Stimulated activated CD4-positive, alpha-beta T cell treated with anti-CD3 and anti-CD28 coated beads, TNF-alpha, amount 100 ng/mL, for 24 hours (primary cell): Measurements from ENCODE around the gene HSBP1L1.
"Not testable (repeated sequence)": the region's sequence is repeated elsewhere in the genome, so short reads cannot be mapped to it uniquely, and the experiment has no call there.

Experiments
- DNase-seq, 3 experiments: peaks; one replicate each; pipeline ENCODE4 v3.0.0-alpha.2; 2020; ENCODE audit warnings: low read depth in 3 of 3

Gene HSBP1L1

DNA sequence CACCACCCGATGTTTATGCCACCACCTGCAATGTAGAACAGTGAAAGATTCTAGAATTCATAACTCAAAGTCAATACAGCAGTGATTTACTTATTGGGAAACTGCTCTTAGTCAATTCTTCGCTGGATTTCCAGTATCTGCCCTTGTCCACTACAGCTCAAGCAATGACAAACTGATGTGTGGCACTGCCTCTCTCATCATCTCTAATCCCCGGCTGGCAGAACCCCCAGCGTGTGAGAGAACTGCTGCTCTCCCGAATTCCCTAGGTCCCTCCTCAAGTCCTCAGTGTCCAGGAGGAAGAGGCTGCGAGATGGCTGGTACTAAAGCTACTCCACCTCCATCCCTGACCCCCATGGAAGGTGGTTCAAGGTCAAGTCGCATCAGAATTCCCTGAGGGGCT is 22.3 kb downstream of the HSBP1L1 start:
- DNase-seq: no peak

GRCh38 chr18:79987566-79987965 is 23.1 kb downstream of the HSBP1L1 start:
- DNase-seq: no peak

DNA sequence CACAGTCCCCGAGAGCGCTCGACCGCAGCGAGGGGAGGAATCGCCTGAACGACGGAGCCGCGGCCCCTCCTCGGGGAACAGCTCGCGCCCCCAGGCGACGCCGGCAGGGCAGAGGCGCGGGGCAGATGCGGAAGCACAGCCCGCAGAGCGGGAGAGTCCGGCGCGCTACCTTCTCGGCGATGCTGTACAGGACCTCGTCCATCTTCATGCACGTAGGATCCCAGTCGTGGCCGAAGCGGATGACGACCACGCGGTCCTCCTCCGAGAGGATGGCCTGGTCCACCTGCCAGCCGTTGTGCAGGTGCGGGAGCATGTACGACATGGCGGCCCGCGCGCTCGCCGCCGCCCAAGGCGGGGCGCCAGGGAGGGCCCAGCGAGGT is 23.6 kb downstream of the HSBP1L1 start:
- peak in 2 of 3 experiments; percentile 31 to 54 for DNase-seq

DNA sequence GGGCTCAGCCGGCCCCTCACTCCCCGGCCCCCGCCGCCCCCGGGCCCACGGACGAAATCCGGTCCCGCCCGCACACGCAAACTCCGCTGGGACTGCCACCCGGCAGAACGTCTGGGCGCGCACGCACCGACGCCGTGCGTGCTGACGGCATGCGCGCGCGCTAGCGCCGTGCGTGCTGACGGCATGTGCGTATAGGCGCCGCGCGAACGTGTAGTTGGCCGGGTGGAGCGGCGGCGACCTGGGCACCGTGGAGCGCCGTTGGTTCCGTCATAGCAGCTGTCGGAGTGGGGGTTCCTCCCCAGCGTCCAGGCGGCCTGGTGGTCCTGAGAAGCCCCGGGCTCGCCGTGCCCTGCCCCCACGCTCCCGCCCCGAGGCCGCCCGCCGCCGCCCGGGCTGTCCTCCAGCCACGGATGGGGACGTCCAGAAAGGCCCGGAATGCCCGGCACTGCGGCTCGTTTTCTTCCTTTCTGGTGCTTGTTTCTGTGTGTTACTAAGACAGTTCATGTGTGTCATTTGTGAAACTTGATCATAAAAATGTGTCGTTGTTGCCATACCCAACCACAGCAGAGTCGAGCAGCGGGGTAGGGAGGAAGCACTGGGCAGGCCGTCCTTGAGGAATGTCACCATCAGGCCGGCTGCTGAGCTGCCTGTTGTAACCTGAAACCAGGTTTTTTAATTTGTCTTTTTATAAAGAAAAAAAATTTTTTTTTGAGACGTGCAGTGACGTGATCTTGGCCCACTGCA is 24.2 kb downstream of the HSBP1L1 start, which contains the start of gene TXNL4A:
Gene TXNL4A (minus strand): TSS at position 113 of the 744 bp plus-strand sequence. CDS start 171 bp downstream, outside the sequence.
- peak; percentile 70 to 83 (median 76) for DNase-seq

DNA sequence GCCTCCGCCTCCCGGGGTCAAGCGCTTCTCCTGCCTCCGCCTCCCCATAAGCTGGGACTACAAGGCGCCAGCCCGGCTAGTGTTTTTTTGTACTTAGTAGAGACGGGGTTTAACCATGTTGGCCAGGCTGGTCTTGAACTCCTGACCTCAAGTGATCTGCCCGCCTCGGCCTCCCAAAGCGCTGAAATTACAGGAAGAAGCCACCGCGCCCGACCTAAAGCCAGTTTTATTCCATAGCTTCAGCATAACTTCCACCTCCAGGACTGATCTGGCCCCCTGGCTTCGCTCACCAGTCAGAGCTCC is 24.7 kb downstream of the HSBP1L1 start:
- no peak for DNase-seq

GRCh38 chr18:79991494-79991893 is 27.1 kb downstream of the HSBP1L1 start:
- DNase-seq: no peak

GRCh38 chr18:79999701-80000100 is 35.3 kb downstream of the HSBP1L1 start:
- DNase-seq: not testable (repeated sequence)

DNA sequence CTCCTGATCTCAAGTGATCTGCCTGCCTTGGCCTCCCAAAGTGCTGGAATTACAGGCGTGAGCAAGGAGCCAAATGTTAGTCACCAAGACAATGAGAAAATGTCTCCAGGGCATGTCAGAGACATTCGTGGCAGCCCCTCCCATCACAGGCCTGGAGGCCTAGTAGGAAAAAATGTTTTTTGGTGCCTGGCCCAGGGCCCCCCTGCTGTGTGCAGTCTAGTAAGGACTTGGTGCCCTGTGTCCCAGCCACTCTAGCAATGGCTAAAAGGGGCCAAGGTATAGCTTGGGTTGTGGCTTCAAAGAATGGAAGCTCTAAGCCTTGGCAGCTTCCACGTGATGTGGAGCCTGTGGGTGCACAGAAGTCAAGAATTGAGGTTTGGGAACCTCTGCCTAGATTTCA is 36.4 kb downstream of the HSBP1L1 start:
- no peak for DNase-seq

DNA sequence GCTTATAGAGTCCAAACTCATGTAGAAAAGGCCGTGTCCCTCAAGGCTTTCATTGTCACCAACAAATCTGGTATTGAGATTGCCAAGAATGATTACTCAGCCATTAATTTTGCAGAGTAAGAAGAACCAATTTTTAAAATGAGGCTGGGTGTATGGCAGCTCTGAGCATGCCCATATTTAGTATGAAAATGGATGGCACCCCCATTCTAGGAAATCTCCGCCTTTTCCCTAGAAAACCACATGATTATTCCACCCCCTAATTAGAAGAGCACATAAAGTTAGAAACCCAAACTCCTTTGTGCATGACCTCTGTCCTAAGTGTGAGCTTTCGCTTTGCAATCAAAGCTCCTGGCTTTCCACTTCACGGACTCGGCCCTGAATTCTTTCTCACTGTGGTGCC is 38.0 kb downstream of the HSBP1L1 start:
- DNase-seq: no peak

DNA sequence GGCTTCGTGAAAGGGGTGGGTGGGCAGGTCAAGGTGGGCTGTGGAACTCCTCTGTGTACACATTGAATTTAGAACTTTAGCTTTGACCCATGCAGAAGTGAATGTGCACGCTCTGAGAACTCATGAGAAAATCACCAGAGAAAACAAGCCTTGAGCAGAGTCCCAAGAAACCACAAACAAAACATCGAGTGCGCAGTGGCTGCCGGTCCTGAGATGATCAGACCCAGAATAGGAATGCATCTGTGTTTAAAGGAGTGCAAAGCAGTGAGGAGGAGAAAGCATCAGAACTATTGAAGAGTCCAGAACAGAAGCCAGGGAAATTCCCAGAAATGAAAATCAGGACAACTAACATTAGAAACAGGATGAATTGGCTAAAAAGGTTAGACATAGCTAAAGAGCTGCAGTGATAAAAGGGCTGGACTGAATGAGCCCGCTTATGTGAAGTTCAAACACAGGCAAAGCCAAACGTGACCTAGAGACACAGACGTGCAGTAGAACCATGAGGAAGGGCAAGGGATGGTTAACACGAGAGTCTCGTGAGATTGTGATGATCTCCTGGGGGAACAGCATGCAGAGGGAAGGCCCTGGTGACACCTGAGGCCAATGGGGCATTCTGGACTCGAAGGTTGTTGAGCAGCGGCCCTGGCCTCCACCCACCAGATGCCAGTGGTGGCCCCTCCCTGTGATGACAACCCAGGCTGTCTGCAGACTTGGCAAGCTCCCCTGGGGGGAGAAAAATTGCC is 40.3 kb downstream of the HSBP1L1 start:
- DNase-seq: no peak

GRCh38 chr18:80006724-80007123 is 42.3 kb downstream of the HSBP1L1 start:
- DNase-seq: no peak

DNA sequence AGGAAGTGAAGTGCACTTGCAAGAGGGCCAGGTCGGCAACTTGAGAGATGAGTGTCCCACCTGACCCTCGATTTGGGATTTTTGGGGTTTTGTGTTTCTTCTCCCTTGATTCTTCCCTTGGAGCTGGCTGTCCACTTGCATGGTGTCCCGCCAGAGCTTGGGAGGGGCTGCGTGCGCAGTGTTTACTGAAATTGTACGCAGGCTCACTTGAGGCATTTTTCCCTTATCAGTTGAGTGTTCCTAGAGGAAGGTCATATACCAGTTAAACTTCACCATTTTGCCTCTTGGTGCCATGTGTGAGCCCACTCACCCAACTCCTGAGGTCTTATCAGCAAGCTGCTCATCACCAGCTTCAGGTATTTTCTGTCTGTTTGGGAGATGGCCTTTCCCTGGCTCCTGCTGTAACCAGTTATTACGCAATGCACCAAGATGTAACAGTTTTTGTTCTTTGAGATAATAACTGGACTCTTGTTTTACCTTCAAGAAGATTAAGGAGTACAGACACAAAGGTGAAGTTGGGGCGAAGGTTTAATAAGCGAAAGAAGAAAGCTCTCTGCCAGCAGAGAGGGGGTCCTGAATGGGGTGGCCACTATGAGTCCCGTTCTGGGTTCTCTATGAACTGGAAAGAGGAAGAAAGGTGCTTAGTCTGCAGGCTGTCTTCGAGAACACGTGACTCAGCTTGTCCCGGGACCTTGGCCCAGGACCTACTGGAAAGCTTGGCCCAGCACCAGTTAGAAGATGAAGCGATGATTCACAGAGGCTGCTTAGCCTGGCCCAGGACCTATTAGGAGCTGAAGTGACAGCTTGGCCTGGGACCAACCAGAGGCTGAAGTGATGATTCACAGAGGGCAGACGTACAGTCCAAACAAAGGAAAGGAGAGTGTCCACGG is 45.5 kb downstream of the HSBP1L1 start:
- no peak for DNase-seq

- no peak for DNase-seq
Measured at GRCh38 chr18:80010551-80010906, 46.1 kb downstream of the HSBP1L1 start.

DNA sequence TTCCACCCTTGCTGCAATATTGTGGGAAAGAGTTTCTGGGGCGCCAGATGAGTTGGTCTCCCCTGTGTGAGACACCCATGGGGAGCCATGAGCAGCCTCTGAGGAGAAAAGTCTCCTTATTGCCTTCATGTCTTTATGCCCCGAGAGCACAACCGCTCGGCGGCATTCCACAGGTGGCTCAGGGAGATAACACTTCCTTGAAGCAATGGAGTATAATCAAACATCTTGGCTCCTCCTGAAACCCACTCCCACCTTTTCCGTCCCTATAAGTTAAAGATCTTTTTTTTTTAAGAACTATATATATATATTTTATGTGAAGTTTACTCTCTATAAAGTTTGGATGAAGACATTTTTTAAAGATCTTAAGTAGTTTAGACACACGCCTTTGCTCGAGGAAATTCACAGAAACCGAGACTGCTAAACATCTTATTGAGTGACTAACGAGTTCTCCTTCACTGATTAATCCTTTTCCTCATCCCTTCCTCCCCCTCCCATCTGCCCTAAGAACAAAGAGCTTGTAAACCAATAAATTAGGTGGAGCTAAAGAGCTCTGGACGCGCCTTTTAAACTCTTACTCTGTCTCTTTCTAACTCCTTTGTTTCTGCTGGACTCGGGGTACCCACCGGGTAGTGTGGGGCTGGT is 47.2 kb downstream of the HSBP1L1 start:
- not testable (repeated sequence) for DNase-seq

DNA sequence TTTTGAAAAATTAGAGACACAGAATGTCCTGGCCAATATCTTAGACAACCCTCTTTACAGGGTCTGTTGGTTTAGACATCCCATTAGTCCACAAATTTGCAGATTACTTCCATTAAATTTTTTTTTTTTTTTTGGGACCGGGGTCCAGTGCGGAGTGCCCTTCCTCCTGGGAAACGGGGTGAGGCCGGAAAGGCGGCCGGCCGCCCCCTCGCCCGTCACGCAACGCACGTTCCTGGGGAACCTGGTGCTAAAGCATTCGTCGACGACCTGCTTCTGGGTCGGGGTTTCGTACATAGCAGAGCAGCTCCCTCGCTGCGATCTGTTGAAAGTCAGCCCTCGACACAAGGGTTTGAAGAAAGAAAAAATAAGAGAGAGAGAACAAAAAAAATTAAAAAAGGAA is 48.3 kb downstream of the HSBP1L1 start:
- DNase-seq: no peak
